ENCODE results near the gene CSAG2.

Gene CSAG2

DNA sequence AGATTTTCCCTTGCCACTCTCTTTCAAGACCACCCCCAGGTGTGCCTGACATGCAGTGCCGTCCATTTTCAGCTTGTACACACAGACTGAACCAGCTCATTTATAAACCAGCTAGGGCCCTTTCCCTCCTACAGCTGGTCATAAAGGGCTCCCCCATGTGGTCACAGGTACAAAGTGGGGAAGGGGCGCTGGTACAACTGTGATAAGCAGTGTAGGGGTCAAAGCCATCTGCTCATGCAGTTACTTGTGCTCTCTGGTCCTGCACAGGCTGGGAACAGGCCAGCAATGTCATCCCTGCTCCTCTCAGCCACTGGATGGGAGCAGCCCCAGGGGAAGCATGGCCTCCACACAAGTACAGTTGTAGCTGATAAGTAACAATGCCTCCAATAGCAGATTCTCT, 50.8 kb downstream of the CSAG2 start:
- no peak for DNase-seq

Measured in NCI-H2171 (cell line).